Liver (tissue), 4 donors: ENCODE measurements around the gene ZKSCAN7. TPM values are rescaled to one million over a fixed set of nuclear protein-coding genes. Genes with fewer than 3 reads are reported as not detected.

ENCODE experiments used
- polyA plus RNA-seq, 2 donors: library from polyadenylated mRNA; stranded (reverse) in 1 of 2; unstranded in 1 of 2; fragments of 200-250 nt in 1 of 2; fragments of >200 nt in 1 of 2; fragmentation: Nextera tagmentation in 1 of 2; extraction: Ambion mirVana in 1 of 2; gene quantifications; one replicate each; pipeline versions ENCODE4 v1.2.1 to v1.2.3, GENCODE V29; 2013 to 2015
- total RNA-seq, 2 donors: library from RNA; depleted of rRNA; stranded (reverse); fragments of >200 nt; gene quantifications; one replicate each; pipeline ENCODE4 v1.2.3, GENCODE V29; 2014
- donor health status: healthy.
- donor health status: healthy.
- donor health status: healthy.

ZKSCAN7 gene
- total and polyA plus RNA-seq, 4 donors = 1.1 to 4.4 (median 2.2) TPM

Other genes with a start within 250 kb of the ZKSCAN7 start
- gene TCAIM, start 216.4 kb upstream of the ZKSCAN7 start, total RNA-seq = 10 to 100 TPM; 23.4 to 46.6 TPM
- 10 to 100 TPM; 21.0 to 24.6 TPM for gene TCAIM, start 216.4 kb upstream of the ZKSCAN7 start, polyA plus RNA-seq
- gene ZNF445, start 77.5 kb upstream of the ZKSCAN7 start, total RNA-seq = 1 to 10 TPM; 7.6 to 8.7 TPM
- 1 to 10 TPM; 2.1 to 2.2 TPM for gene ZNF445, start 77.5 kb upstream of the ZKSCAN7 start, polyA plus RNA-seq
- gene ZNF660, start 29.8 kb downstream of the ZKSCAN7 start, total RNA-seq = 1 to 10 TPM in 1 of 2 donors, under 1 TPM in 1; 0.59 to 2.7 TPM
- under 1 TPM; 0.08 to 0.24 TPM for gene ZNF660, start 29.8 kb downstream of the ZKSCAN7 start, polyA plus RNA-seq
- gene ZNF197, start 69.8 kb downstream of the ZKSCAN7 start, total RNA-seq = 10 to 100 TPM in 1 of 2 donors, 1 to 10 TPM in 1; 8.1 to 10.6 TPM
- gene ZNF197, start 69.8 kb downstream of the ZKSCAN7 start, polyA plus RNA-seq = 1 to 10 TPM; 2.4 to 3.6 TPM
- gene ZNF35, start 93.5 kb downstream of the ZKSCAN7 start, total RNA-seq = 1 to 10 TPM; 2.2 to 4.9 TPM
- 1 to 10 TPM; 1.2 to 1.3 TPM for gene ZNF35, start 93.5 kb downstream of the ZKSCAN7 start, polyA plus RNA-seq
- gene ZNF502, start 157.5 kb downstream of the ZKSCAN7 start, total RNA-seq = 1 to 10 TPM; 1.7 to 2.1 TPM
- gene ZNF502, start 157.5 kb downstream of the ZKSCAN7 start, polyA plus RNA-seq = under 1 TPM; 0.75 to 0.89 TPM
- gene ZNF501, start 174.4 kb downstream of the ZKSCAN7 start, total RNA-seq = 1 to 10 TPM; 1.1 to 1.6 TPM
- gene ZNF501, start 174.4 kb downstream of the ZKSCAN7 start, polyA plus RNA-seq = under 1 TPM; 0.44 to 0.46 TPM
- gene KIAA1143, start 206.4 kb downstream of the ZKSCAN7 start, total RNA-seq = 10 to 100 TPM in 1 of 2 donors, 1 to 10 TPM in 1; 10.0 to 10.3 TPM
- gene KIAA1143, start 206.4 kb downstream of the ZKSCAN7 start, polyA plus RNA-seq = 1 to 10 TPM; 3.9 to 4.5 TPM
- 10 to 100 TPM in 1 of 2 donors, under 1 TPM in 1; under 0.01 to 15.9 TPM for gene KIF15, start 206.6 kb downstream of the ZKSCAN7 start, total RNA-seq
- gene KIF15, start 206.6 kb downstream of the ZKSCAN7 start, polyA plus RNA-seq = under 1 TPM; 0.15 to 0.33 TPM